Kidney epithelial cell (primary cell): ENCODE measurements around the gene RSAD2. TPM values are rescaled to one million over a fixed set of nuclear protein-coding genes. Genes with fewer than 3 reads are reported as not detected.
A peak's percentile ranks its signal among the peaks of the same experiment; 100 is the strongest.

Experiments used
- DNase-seq: peaks from one replicate; pipeline ENCODE4 v3.0.0-alpha.2; 2010; ENCODE audit warnings: low read depth
- H3K27me3 ChIP-seq: 2 replicates; pipeline ENCODE4 v1.6.0; 2011; ENCODE audit warnings: low read length; ENCODE audit not compliant: control insufficient read depth, insufficient read depth
- H3K36me3 ChIP-seq: 2 replicates; pipeline ENCODE4 v1.5.1; 2011; ENCODE audit warnings: low read length; ENCODE audit not compliant: control insufficient read depth, insufficient read depth
- H3K4me3 ChIP-seq: 2 replicates; pipeline ENCODE4 v1.5.1; 2011; ENCODE audit warnings: low read depth, mild to moderate bottlenecking, control low read depth, low read length
- CTCF ChIP-seq: IDR thresholded peaks from 2 replicates; pipeline ENCODE4 v1.5.1; 2011; ENCODE audit warnings: mild to moderate bottlenecking, moderate library complexity, low read length, control low read depth, inconsistent platforms; ENCODE audit not compliant: insufficient read depth, poor library complexity, severe bottlenecking
- total RNA-seq: library from RNA; depleted of rRNA; stranded (reverse); fragments of >200 nt; gene quantifications from 2 replicates; pipeline ENCODE4 v1.2.3, GENCODE V29; 2015

Gene RSAD2
- total RNA-seq, 1 donor from 2014 or later: 3.6 TPM

DNA sequence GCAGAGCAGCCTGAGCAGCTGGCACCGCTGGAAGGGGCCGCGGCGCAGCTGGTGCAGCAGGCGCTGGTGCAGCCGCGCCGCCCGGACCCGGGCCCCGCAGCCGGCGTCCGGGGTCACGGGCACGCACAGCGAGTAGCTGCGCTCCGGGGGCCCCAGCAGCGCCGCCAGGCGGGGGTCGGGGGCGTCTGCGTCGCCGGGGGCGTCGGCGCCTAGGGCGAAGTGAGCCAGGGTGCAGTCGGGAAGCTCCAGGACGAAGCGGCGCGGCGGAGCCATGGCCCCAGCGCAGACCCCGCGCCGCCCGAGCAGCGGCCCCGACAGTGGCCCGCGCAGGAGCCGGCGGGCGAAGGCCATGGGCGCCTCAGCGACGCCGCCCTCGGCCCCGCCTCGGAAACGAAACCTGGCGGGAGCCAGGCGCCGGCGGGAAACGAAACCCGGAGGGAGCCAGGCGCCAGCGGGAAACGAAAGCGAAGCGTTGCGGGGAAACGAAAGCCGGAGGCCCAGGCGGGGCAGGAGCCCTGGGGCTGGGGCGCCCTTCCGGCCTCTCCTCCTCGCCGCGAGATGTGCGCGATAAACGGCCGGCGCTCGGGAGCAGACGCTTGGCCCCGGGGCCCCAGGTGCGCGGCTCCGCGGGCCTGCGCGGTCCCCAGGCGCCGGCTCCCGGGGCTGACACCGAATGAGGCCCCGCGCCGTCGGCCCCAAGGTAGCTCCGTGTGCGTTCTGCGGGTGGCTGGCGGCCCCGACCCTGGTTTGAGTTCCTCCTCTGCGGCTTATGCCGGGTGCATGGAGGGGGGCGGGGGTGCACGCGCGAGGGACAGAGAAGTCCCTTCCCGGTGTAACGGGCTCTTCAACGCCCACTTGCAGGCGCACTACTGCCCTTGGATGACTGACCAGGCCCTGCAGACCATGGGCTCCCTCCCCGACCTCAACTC, 12.0 kb upstream of the RSAD2 start, which contains the start of gene CMPK2:
CMPK2 (minus strand) TSS at position 562 of the 929 bp plus-strand sequence; CDS start at position 351, 211 bp downstream.
- Histone ChIP-seq H3K36me3 (no peaks in the 10 kb centered on the region), H3K27me3 (no peaks in the 10 kb centered on the region), H3K4me3 (peak within 1 kb of the TSS; percentile 60)
- no peak for TF ChIP-seq CTCF
- DNase-seq: no peak

DNA sequence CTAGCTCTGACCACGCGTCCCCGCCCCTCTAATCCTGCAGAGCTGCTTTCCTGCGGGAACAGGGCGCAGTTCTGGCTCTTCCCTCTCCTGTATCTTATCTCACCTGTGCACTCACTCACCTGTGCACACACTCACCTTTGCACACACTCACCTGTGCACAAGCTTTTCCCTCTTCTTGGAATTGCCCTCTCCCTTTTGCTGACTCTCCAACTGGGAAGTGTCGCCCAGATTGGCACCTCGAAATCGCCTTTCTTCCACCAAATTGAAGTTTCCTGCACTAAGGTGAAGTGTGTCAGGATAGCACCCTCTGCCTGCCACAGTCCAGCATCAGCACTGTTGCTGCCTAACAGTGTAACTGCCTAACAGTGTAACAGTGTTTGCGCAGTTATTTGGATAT, 11.3 kb upstream of the RSAD2 start:
- peak overlapping the region; percentile 60 for H3K4me3 ChIP-seq
- H3K36me3 ChIP-seq: no peaks in the 10 kb centered on the region
- no peaks in the 10 kb centered on the region for H3K27me3 ChIP-seq
- peak; percentile 70 for TF ChIP-seq CTCF
- no peak for DNase-seq

DNA sequence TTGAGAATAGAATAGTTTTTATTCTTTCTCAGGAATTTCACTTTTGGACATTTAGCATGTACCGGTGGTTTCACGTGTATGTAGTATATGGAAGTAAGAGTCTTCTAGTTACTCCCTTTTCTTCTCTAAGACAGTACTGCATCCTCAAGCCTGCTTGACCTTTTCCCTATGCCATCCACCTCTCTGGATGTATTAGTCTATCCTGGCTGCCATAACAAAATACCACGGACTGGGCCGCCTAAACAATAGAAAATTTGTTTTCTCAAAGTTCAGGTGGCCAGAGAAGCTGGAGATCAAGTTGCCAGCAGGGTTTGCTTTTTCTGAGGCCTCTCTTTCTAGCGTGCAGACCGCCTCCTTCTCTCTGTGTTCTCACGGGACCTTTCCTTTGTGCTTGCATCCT, 10.6 kb upstream of the RSAD2 start:
- Histone ChIP-seq H3K4me3 (no peak overlapping the region), H3K27me3 (no peaks in the 10 kb centered on the region), H3K36me3 (no peaks in the 10 kb centered on the region)
- DNase-seq: no peak
- TF ChIP-seq CTCF: no peak

- TF ChIP-seq CTCF: no peak
- no peak overlapping the region for H3K4me3 ChIP-seq
- no peaks in the 10 kb centered on the region for H3K27me3 ChIP-seq
- H3K36me3 ChIP-seq: no peaks in the 10 kb centered on the region
- no peak for DNase-seq
These were observed 5.2 kb upstream of the RSAD2 start for GRCh38 chr2:6872394-6872793.

DNA sequence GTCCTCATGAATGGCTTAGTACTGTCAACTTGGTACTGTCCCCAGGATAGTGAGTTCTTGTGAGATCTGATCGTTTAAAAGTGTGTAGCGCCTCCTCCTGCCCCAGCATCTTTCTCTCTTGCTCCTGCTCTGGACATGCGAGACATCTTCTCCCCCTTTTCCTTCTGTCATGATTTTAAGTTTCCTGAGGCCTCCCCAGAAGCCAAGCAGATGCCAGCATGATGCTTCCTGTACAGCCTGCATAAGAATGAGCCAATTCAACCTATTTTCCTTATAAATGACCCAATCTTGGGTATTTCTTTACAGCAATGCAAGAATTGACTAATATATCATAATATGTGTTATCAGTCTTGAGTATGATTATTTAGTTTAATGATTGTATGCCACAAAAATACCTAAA, 3.5 kb upstream of the RSAD2 start:
- Histone ChIP-seq H3K27me3 (no peaks in the 10 kb centered on the region), H3K36me3 (no peaks in the 10 kb centered on the region), H3K4me3 (no peak overlapping the region)
- DNase-seq: no peak
- TF ChIP-seq CTCF: no peak
